ENCODE results near the gene SLC51B. TPM values are rescaled to one million over a fixed set of nuclear protein-coding genes. Genes with fewer than 3 reads are reported as not detected.
A peak's percentile ranks its signal among the peaks of the same experiment; 100 is the strongest.

Gene SLC51B
- total RNA-seq, 1 donor from 2014 or later = 1.2 TPM

DNA sequence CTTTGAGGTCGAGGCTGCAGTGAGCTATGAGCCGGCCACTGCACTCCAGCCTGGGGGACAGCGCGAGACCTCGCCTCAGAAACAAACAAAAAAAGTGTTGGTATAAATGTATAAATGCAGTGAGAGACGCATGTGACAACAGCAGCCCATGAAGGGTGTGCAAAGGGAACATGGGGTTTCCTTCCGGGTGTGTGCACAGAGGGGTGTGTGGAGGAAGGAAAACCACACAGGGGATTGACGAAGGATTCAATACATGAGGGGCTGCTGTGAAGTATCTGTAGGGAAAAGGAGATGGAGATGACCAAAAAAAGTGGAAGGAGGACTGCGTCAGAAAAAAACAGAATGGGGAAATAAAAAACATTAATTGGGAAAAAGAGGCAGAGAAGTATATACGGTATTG, 16.8 kb upstream of the SLC51B start:
- Mint-ChIP-seq H3K9me3 (no peaks in the 10 kb centered on the region), H3K4me1 (ENCODE audit: unreplicated experiment) (peaks cover 25% of the 10 kb centered on the region), H3K4me3 (peak overlapping the region; percentile 91), H3K27me3 (peaks cover 5% of the 10 kb centered on the region), H3K27ac (peak overlapping the region; percentile 55), H3K36me3 (peaks cover 13% of the 10 kb centered on the region)
- TF ChIP-seq, protein P1, sequence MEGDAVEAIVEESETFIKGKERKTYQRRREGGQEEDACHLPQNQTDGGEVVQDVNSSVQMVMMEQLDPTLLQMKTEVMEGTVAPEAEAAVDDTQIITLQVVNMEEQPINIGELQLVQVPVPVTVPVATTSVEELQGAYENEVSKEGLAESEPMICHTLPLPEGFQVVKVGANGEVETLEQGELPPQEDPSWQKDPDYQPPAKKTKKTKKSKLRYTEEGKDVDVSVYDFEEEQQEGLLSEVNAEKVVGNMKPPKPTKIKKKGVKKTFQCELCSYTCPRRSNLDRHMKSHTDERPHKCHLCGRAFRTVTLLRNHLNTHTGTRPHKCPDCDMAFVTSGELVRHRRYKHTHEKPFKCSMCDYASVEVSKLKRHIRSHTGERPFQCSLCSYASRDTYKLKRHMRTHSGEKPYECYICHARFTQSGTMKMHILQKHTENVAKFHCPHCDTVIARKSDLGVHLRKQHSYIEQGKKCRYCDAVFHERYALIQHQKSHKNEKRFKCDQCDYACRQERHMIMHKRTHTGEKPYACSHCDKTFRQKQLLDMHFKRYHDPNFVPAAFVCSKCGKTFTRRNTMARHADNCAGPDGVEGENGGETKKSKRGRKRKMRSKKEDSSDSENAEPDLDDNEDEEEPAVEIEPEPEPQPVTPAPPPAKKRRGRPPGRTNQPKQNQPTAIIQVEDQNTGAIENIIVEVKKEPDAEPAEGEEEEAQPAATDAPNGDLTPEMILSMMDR (conservative IDR thresholded peaks at IDR 0.05) = no peak
- no peak for DNase-seq (ENCODE audit: extremely low spot score, unreplicated experiment)

DNA sequence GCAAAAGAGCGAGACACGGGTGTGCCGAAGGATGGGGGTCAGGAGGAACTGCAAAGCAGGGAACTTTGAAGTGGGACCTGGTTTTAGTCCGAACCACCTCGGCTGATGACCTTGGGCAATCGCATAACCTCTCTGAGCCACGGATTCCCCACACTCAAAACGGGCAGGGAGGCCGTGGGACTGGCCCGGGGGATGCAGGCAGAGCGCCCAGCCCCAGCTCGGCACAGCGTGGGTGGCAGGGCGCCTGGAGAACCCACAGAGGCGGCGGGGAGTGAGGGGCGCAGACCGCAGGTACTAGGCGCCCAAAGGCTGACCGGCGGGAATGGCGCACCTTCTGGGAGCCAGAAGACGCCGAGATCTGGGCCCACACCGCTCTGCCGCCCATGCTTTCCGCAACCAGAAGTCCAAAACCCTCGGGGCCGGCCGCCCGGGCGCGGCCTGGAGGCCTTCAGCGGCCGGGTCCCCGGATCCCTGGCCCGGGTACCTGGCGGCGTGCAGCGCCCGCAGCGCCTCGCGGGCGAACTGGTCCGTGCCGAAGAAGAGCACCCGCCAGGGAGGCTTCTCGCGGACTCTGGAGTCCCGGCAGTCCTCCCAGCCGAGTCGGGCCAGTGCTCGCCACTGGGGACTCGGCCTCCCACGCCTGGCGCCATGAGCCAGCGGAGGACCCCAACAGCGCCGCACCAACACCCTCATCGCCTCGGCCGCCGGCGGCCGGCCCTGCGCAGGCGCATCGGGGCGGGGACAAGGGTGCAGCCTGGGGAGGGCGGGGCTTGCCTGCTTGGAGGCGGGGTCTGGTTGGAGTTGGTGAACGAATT, 16.1 kb upstream of the SLC51B start, which contains the start of gene MTFMT:
Gene MTFMT (minus strand): TSS at position 719 of the 815 bp plus-strand sequence. CDS start 26 bp downstream, at position 693.
- TF ChIP-seq, protein P1 (conservative IDR thresholded peaks at IDR 0.05) = peak; percentile 32
- peak; percentile 91 for DNase-seq (ENCODE audit: extremely low spot score, unreplicated experiment)
- Mint-ChIP-seq H3K9me3 (no peaks in the 10 kb centered on the region), H3K36me3 (peaks cover 13% of the 10 kb centered on the region), H3K4me1 (ENCODE audit: unreplicated experiment) (peaks cover 32% of the 10 kb centered on the region), H3K4me3 (peak within 1 kb of the TSS; percentile 91), H3K27ac (peak within 1 kb of the TSS; percentile 55), H3K27me3 (peaks cover 5% of the 10 kb centered on the region)

DNA sequence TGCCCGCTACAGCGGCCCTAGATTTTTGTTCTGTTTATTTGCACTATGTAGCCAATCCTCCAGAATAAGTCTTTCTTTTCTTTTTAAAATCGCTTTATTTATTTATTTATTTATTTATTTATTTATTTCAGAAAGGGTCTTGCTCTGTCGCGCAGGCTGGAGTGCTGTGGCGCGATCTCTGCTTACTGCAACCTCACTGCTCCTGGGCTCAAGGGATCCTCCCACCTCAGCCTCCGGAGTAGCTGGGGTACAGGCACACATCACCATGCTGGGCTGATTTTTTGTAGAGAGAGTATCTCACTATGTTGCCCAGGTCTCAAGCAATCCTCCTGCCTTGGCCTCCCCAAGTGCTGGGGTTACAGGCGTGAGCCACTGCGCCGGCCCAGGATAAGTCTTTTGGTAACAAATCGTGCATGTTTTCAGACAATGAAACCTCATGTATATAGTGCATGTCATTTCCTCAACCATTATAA, 15.4 kb upstream of the SLC51B start:
- H3K4me3 Mint-ChIP-seq = peak overlapping the region; percentile 69
- H3K4me1 Mint-ChIP-seq (ENCODE audit: unreplicated experiment) = peaks cover 35% of the 10 kb centered on the region
- no peaks in the 10 kb centered on the region for H3K9me3 Mint-ChIP-seq
- H3K27me3 Mint-ChIP-seq = peaks cover 5% of the 10 kb centered on the region
- peaks cover 9% of the 10 kb centered on the region for H3K36me3 Mint-ChIP-seq
- no peak overlapping the region for H3K27ac Mint-ChIP-seq
- no peak for DNase-seq (ENCODE audit: extremely low spot score, unreplicated experiment)
- TF ChIP-seq, protein P1 (conservative IDR thresholded peaks at IDR 0.05) = no peak

DNA sequence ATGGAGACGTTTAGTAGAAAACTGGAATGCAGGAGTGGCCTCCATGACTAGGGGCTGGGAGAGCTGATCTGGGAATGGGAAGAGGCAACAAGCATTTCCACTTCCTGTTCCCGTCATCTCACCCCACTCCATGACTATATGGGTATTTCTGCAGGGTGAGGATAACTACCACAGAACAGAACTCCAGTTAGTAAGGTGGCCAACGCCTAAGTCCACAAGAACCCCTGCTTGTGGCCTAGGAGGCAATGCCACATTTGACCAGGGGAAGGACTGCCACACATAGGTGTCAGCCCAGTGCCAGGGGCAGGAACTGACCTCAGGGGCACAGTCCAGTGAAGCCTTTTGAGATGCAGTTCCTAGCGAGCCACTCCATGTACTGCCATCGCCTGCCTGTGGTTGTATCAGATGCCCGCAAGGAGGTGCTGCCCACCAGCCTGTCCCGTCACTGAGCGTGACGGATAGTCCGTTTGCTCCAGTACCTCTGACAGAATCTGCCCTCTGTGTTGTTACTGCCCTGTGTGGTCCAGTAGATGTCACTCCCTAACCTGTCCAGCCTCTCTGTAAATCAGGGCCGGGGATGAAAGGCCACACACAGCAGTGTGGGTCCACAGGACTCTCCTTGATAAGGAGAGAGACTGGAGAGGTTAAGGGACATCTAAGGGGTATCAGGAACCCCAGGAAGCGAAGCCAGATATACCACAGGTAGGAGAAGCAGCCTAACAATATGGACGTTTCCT, 12.2 kb upstream of the SLC51B start:
- TF ChIP-seq, protein P1 (conservative IDR thresholded peaks at IDR 0.05) = peak; percentile 80
- no peak for DNase-seq (ENCODE audit: extremely low spot score, unreplicated experiment)
- no peak overlapping the region for H3K27ac Mint-ChIP-seq
- H3K27me3 Mint-ChIP-seq = peaks cover 5% of the 10 kb centered on the region
- H3K4me1 Mint-ChIP-seq (ENCODE audit: unreplicated experiment) = peaks cover 44% of the 10 kb centered on the region
- peak overlapping the region; percentile 27 for H3K4me3 Mint-ChIP-seq
- no peaks in the 10 kb centered on the region for H3K9me3 Mint-ChIP-seq
- no peaks in the 10 kb centered on the region for H3K36me3 Mint-ChIP-seq

DNA sequence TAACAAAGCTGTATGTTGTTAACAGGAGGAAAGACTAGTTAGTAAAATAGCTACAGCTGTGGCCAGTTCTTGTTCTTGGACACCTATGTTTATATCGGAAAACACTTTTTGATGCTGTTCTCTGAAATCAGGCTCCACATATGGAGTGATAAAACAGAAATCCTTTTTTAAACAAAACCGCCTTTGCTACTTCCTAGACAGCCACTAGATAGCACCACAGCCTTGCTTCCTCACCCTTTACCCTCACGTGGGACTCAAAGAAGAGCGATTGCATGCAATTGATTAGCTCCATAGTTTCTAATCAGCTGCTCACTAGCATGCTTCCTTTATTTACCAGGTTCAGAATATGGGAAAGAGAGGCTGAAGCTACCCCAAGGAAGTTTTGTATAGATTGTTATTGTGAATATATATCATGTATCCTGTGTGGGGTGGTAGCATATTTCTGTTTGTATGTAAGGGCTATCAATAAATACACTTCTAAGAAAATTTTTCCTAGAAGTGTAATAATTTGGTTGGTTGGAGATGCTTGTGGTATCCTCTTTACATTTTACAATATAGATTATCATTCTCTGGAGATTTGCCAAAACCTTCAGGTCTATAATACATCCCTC, 11.4 kb upstream of the SLC51B start:
- H3K36me3 Mint-ChIP-seq = no peaks in the 10 kb centered on the region
- no peak overlapping the region for H3K4me3 Mint-ChIP-seq
- no peak overlapping the region for H3K27ac Mint-ChIP-seq
- TF ChIP-seq, protein P1 (conservative IDR thresholded peaks at IDR 0.05) = peak; percentile 61
- no peak for DNase-seq (ENCODE audit: extremely low spot score, unreplicated experiment)
- peaks cover 5% of the 10 kb centered on the region for H3K27me3 Mint-ChIP-seq
- peaks cover 41% of the 10 kb centered on the region for H3K4me1 Mint-ChIP-seq (ENCODE audit: unreplicated experiment)
- no peaks in the 10 kb centered on the region for H3K9me3 Mint-ChIP-seq

Data from type B pancreatic cell (in vitro differentiated cells).